Liver (tissue), 9 donors: ENCODE results near the gene USP48. TPM values are rescaled to one million over a fixed set of nuclear protein-coding genes. Genes with fewer than 3 reads are reported as not detected.

Source experiments
- DNase-seq: peaks from one replicate; pipeline ENCODE4 v3.0.0-alpha.2; 2017; ENCODE audit warnings: low spot score
- H3K27ac ChIP-seq, 2 donors: one replicate each; pipeline ENCODE4 v1.7.0; 2013; ENCODE audit warnings: inconsistent platforms in 2 of 2, low read length in 2 of 2, control low read depth in 1 of 2, low read depth in 1 of 2, mild to moderate bottlenecking in 1 of 2
- H3K27me3 ChIP-seq, 4 donors: one replicate each; pipeline versions ENCODE4 v1.6.1 to v1.7.0; 2013; ENCODE audit warnings: low read length in 3 of 4, inconsistent platforms in 1 of 4, mild to moderate bottlenecking in 1 of 4, moderate library complexity in 1 of 4; ENCODE audit not compliant: control insufficient read depth in 4 of 4, insufficient read depth in 4 of 4
- H3K36me3 ChIP-seq, 4 donors: one replicate each; pipeline versions ENCODE4 v1.6.1 to v1.7.0; 2013; ENCODE audit warnings: low read length in 3 of 4, mild to moderate bottlenecking in 3 of 4, low read depth in 1 of 4, moderate library complexity in 1 of 4; ENCODE audit not compliant: control insufficient read depth in 4 of 4, insufficient read depth in 3 of 4
- H3K4me1 ChIP-seq, 4 donors: one replicate each; pipeline versions ENCODE4 v1.6.1 to v1.7.0; 2013; ENCODE audit warnings: low read length in 3 of 4, mild to moderate bottlenecking in 3 of 4, moderate library complexity in 1 of 4; ENCODE audit not compliant: control insufficient read depth in 4 of 4, insufficient read depth in 4 of 4
- H3K4me3 ChIP-seq, 3 donors: one replicate each; pipeline versions ENCODE4 v1.6.1 to v1.7.0; 2013; ENCODE audit warnings: low read length in 3 of 3, control low read depth in 1 of 3, low read depth in 1 of 3, mild to moderate bottlenecking in 1 of 3
- H3K9ac ChIP-seq, 2 donors: one replicate each; pipeline ENCODE4 v1.7.0; 2013; ENCODE audit warnings: low read length in 2 of 2, mild to moderate bottlenecking in 2 of 2, moderate library complexity in 2 of 2, control low read depth in 1 of 2, low read depth in 1 of 2
- H3K9me3 ChIP-seq, 4 donors: one replicate each; pipeline versions ENCODE4 v1.6.1 to v1.7.0; 2013; ENCODE audit warnings: low read length in 3 of 4; ENCODE audit not compliant: control insufficient read depth in 4 of 4
- FOXA1 ChIP-seq: IDR thresholded peaks from 2 replicates; pipeline ENCODE4 v1.6.1; 2016; ENCODE audit warnings: antibody characterized with exemption
- FOXA2 ChIP-seq: IDR thresholded peaks from 2 replicates; pipeline ENCODE4 v1.6.1; 2016; ENCODE audit warnings: antibody characterized with exemption
- GABPA ChIP-seq, 2 donors: IDR thresholded peaks in 1 of 2; conservative IDR thresholded peaks in 1 of 2; 2 replicates each; pipeline ENCODE4 v1.6.1; 2016; ENCODE audit warnings: antibody characterized with exemption in 2 of 2, mild to moderate bottlenecking in 1 of 2, moderate library complexity in 1 of 2
- HNF4G ChIP-seq: IDR thresholded peaks from 2 replicates; pipeline ENCODE4 v1.6.1; 2016; ENCODE audit warnings: antibody characterized with exemption
- JUND ChIP-seq, 2 donors: IDR thresholded peaks; 2 replicates each; pipeline ENCODE4 v1.6.1; 2016; ENCODE audit warnings: antibody characterized with exemption in 2 of 2
- RAD21 ChIP-seq, 2 donors: IDR thresholded peaks; 2 replicates each; pipeline ENCODE4 v1.6.1; 2016; ENCODE audit warnings: antibody characterized with exemption in 2 of 2, mild to moderate bottlenecking in 2 of 2
- RXRA ChIP-seq, 2 donors: IDR thresholded peaks; 2 replicates each; pipeline ENCODE4 v1.6.1; 2017 to 2018; ENCODE audit warnings: antibody characterized with exemption in 2 of 2, mild to moderate bottlenecking in 1 of 2
- SP1 ChIP-seq: IDR thresholded peaks from 2 replicates; pipeline ENCODE4 v1.6.1; 2018; ENCODE audit warnings: antibody characterized with exemption, mild to moderate bottlenecking
- TAF1 ChIP-seq: conservative IDR thresholded peaks from 2 replicates; pipeline ENCODE4 v1.6.1; 2016; ENCODE audit warnings: antibody characterized with exemption, mild to moderate bottlenecking
- YY1 ChIP-seq: IDR thresholded peaks from 2 replicates; pipeline ENCODE4 v1.6.1; 2016; ENCODE audit warnings: antibody characterized with exemption, mild to moderate bottlenecking
- WGBS: extraction: QIAGEN DNeasy Blood & Tissue Kit; methylation state at CpG from one replicate; pipeline ENCODE4 v1.1.7; 2013; 5-methylcytosine and 5-hydroxymethylcytosine counted together
- polyA plus RNA-seq, 2 donors: library from polyadenylated mRNA; stranded (reverse) in 1 of 2; unstranded in 1 of 2; fragments of 200-250 nt in 1 of 2; fragments of >200 nt in 1 of 2; fragmentation: Nextera tagmentation in 1 of 2; extraction: Ambion mirVana in 1 of 2; gene quantifications; one replicate each; pipeline versions ENCODE4 v1.2.1 to v1.2.3, GENCODE V29; 2013 to 2015
- total RNA-seq, 2 donors: library from RNA; depleted of rRNA; stranded (reverse); fragments of >200 nt; gene quantifications; one replicate each; pipeline ENCODE4 v1.2.3, GENCODE V29; 2014
- TF ChIP-seq, protein P1 (sequence below): fragments of 150-350 bp; IDR thresholded peaks from 2 replicates; pipeline ENCODE4 v1.5.1; 2017; ENCODE audit warnings: improper control_type of control experiment, low read depth, low read length; ENCODE audit not compliant: missing input control
- TF ChIP-seq, protein P2 (sequence below): IDR thresholded peaks from 2 replicates; pipeline ENCODE4 v1.6.1; 2016; ENCODE audit warnings: antibody characterized with exemption
- TF ChIP-seq, protein P3 (sequence below): IDR thresholded peaks from 2 replicates; pipeline ENCODE4 v1.6.1; 2016; ENCODE audit warnings: antibody characterized with exemption
- TF ChIP-seq, protein P4 (sequence below): IDR thresholded peaks from 2 replicates; pipeline ENCODE4 v1.6.1; 2016; ENCODE audit warnings: antibody characterized with exemption
- donor health status: healthy.
- donor health status: healthy.
- donor health status: healthy.
- donor health status: healthy.
- donor health status: healthy.

Gene USP48
- total and polyA plus RNA-seq, 4 donors, result 7.8 to 34.9 (median 23.1) TPM

DNA sequence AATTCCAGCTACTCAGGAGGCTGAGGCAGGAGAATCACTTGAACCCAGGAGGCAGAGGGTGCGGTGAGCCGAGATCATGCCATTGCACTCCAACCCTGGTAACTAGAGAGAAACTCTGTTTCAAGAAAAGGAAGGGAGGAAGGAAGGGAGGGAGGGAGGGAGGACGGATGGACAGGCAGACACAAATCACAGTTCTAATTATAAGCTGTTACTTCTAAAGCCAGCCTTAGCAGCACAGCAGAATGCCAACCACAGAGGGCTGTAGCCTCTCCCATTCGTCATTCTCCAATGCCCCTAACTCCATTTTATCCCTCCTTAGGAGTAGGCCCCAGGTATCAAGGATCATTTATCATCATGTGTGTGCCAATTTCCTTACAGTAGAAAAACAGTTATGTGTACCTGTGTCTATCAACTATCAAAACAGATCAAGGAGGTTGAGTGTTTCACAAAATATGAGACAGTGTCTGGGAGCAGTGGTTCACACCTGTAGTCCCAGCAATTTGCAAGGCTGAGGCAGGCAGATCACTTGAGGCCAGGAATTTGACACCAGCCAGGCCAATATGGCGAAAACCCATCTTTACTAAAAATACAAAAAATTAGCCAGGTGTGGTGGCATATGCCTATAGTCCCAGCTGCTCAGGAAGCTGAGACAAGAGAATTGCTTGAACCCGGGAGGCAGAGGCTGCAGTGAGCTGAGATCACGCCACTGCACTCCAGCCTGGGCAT, 19.1 kb downstream of the USP48 start:
- no peak for TF ChIP-seq RAD21 (IDR thresholded peaks at IDR 0.05)
- TF ChIP-seq, protein P1, sequence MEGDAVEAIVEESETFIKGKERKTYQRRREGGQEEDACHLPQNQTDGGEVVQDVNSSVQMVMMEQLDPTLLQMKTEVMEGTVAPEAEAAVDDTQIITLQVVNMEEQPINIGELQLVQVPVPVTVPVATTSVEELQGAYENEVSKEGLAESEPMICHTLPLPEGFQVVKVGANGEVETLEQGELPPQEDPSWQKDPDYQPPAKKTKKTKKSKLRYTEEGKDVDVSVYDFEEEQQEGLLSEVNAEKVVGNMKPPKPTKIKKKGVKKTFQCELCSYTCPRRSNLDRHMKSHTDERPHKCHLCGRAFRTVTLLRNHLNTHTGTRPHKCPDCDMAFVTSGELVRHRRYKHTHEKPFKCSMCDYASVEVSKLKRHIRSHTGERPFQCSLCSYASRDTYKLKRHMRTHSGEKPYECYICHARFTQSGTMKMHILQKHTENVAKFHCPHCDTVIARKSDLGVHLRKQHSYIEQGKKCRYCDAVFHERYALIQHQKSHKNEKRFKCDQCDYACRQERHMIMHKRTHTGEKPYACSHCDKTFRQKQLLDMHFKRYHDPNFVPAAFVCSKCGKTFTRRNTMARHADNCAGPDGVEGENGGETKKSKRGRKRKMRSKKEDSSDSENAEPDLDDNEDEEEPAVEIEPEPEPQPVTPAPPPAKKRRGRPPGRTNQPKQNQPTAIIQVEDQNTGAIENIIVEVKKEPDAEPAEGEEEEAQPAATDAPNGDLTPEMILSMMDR, result no peak
- no peak for TF ChIP-seq FOXA1
- H3K4me3 ChIP-seq, result no peak overlapping the region
- H3K27ac ChIP-seq, result no peak overlapping the region
- no peak overlapping the region for H3K9ac ChIP-seq
- no peaks in the 10 kb centered on the region for H3K36me3 ChIP-seq
- H3K4me1 ChIP-seq, result peaks cover 0 to 9% (median 3%) of the 10 kb centered on the region in 4 donors
- no peaks in the 10 kb centered on the region for H3K27me3 ChIP-seq
- H3K9me3 ChIP-seq, result no peaks in the 10 kb centered on the region
- no peak for DNase-seq
- 81% methylated on average over 7 of the region's 7 CpGs for WGBS

DNA sequence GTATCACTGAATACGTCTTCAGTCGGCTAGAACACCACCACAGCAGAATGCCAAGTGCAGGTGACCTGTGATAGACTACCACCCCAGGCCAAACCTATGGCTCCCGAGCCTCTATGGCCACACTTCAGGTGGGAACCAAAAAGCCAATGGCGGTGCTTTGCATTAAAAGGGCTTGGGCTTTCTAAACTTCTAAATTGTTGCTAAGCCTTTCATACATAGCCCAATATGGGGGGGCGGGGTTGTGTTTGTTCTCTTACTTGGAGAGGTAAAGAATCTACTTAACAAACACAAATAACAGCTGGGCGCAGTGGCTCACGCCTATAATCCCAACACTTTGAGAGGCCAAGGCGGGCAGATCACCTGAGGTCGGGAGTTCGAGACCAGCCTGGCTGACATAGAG, 19.7 kb downstream of the USP48 start:
- Histone ChIP-seq H3K27me3 (no peaks in the 10 kb centered on the region), H3K9me3 (no peaks in the 10 kb centered on the region), H3K4me3 (no peak overlapping the region), H3K36me3 (no peaks in the 10 kb centered on the region), H3K9ac (no peak overlapping the region), H3K4me1 (peaks cover 0 to 9% (median 3%) of the 10 kb centered on the region in 4 donors), H3K27ac (no peak overlapping the region)
- TF ChIP-seq HNF4G (no peak), RXRA (IDR thresholded peaks at IDR 0.05) (no peak), FOXA2 (no peak), JUND (IDR thresholded peaks at IDR 0.05) (no peak), GABPA (IDR thresholded peaks at IDR 0.05 in 1 of 2, conservative IDR thresholded peaks at IDR 0.05 in 1 of 2) (no peak)
- TF ChIP-seq, protein P2, sequence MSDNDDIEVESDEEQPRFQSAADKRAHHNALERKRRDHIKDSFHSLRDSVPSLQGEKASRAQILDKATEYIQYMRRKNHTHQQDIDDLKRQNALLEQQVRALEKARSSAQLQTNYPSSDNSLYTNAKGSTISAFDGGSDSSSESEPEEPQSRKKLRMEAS, result no peak
- TF ChIP-seq, protein P3, sequence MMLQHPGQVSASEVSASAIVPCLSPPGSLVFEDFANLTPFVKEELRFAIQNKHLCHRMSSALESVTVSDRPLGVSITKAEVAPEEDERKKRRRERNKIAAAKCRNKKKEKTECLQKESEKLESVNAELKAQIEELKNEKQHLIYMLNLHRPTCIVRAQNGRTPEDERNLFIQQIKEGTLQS, result no peak
- TF ChIP-seq, protein P4, sequence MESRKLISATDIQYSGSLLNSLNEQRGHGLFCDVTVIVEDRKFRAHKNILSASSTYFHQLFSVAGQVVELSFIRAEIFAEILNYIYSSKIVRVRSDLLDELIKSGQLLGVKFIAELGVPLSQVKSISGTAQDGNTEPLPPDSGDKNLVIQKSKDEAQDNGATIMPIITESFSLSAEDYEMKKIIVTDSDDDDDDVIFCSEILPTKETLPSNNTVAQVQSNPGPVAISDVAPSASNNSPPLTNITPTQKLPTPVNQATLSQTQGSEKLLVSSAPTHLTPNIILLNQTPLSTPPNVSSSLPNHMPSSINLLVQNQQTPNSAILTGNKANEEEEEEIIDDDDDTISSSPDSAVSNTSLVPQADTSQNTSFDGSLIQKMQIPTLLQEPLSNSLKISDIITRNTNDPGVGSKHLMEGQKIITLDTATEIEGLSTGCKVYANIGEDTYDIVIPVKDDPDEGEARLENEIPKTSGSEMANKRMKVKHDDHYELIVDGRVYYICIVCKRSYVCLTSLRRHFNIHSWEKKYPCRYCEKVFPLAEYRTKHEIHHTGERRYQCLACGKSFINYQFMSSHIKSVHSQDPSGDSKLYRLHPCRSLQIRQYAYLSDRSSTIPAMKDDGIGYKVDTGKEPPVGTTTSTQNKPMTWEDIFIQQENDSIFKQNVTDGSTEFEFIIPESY, result no peak
- no peak for DNase-seq
- 94% methylated on average over 10 of the region's 10 CpGs for WGBS

DNA sequence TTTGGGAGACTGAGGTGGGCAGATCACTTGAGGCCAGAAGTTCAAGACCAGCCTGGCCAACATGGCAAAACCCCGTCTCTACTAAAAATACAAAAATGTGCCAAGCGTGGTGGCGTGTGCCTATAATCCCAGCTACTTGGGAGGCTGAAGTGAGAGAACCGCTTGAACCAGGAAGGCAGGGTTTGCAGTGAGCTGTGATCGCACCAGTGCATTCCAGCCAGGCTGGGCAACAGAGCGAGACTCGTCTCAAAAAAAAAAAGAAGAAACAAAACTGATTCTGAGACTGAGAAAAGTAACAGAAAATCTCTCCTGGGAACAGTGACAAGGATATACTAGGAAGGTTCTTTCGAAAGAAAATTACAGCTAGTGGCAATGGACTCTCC, 20.9 kb downstream of the USP48 start:
- H3K36me3 ChIP-seq, result no peaks in the 10 kb centered on the region
- no peak overlapping the region for H3K27ac ChIP-seq
- H3K9ac ChIP-seq, result no peak overlapping the region
- no peak for TF ChIP-seq TAF1
- TF ChIP-seq SP1, result no peak
- no peak for TF ChIP-seq YY1
- TF ChIP-seq, protein P4, result no peak
- TF ChIP-seq, protein P2, result no peak
- no peak for TF ChIP-seq FOXA1
- TF ChIP-seq GABPA (IDR thresholded peaks at IDR 0.05 in 1 of 2, conservative IDR thresholded peaks at IDR 0.05 in 1 of 2), result no peak
- no peak for TF ChIP-seq FOXA2
- no peak for TF ChIP-seq JUND (IDR thresholded peaks at IDR 0.05)
- no peaks in the 10 kb centered on the region for H3K9me3 ChIP-seq
- H3K4me3 ChIP-seq, result no peak overlapping the region
- no peak for DNase-seq
- WGBS, result 94% methylated on average over 8 of the region's 8 CpGs
- H3K27me3 ChIP-seq, result no peaks in the 10 kb centered on the region
- H3K4me1 ChIP-seq, result peaks cover 0 to 9% (median 3%) of the 10 kb centered on the region in 4 donors
